Vagina (tissue), 2 donors: ENCODE data around the gene MYH4. TPM values are rescaled to one million over a fixed set of nuclear protein-coding genes. Genes with fewer than 3 reads are reported as not detected.

Experiments
- DNase-seq, 2 donors: peaks; one replicate each; pipeline ENCODE4 v3.0.0-alpha.2; 2017; ENCODE audit errors: extremely low spot score in 2 of 2
- H3K27ac ChIP-seq: fragments of 200-600 bp; sonication (generic); one replicate; pipeline ENCODE4 v1.5.1; 2019
- H3K27me3 ChIP-seq: fragments of 200-600 bp; sonication (generic); one replicate; pipeline ENCODE4 v1.5.1; 2019
- H3K36me3 ChIP-seq, 2 donors: fragments of 200-600 bp; sonication (generic); one replicate each; pipeline ENCODE4 v1.5.1; 2017 to 2019
- H3K4me1 ChIP-seq: fragments of 200-600 bp; sonication (generic); one replicate; pipeline ENCODE4 v1.5.1; 2019
- H3K4me3 ChIP-seq, 2 donors: fragments of 200-600 bp; sonication (generic); 1 replicate in 1 of 2; 2 replicates in 1 of 2; pipeline ENCODE4 v1.5.1; 2016 to 2019
- H3K9me3 ChIP-seq: fragments of 200-600 bp; sonication (generic); one replicate; pipeline ENCODE4 v1.5.1; 2019
- CTCF ChIP-seq, 3 experiments: fragments of 450-650 bp in 2 of 3; fragments of 200-600 bp in 1 of 3; sonication (generic) in 1 of 3; IDR thresholded peaks; one replicate each; pipeline ENCODE4 v1.5.1; 2017 to 2019; ENCODE audit warnings: antibody characterized with exemption in 3 of 3, mild to moderate bottlenecking in 2 of 3, moderate library complexity in 2 of 3
- POLR2A ChIP-seq, 2 donors: fragments of 450-650 bp; IDR thresholded peaks; one replicate each; pipeline ENCODE4 v1.6.1; 2017; ENCODE audit warnings: antibody characterized with exemption in 2 of 2, mild to moderate bottlenecking in 2 of 2, moderate library complexity in 2 of 2
- POLR2AphosphoS5 ChIP-seq, 2 donors: sonication (generic); formaldehyde crosslinking; IDR thresholded peaks; one replicate each; pipeline ENCODE4 v1.9.0; 2017; ENCODE audit warnings: antibody characterized with exemption in 2 of 2, mild to moderate bottlenecking in 2 of 2, low read depth in 1 of 2; ENCODE audit not compliant: insufficient read depth in 1 of 2
- intact Hi-C: fragments of 100-400 bp; cut with DNase I; formaldehyde crosslinking; loops from one replicate; pipeline ENCODE4 v1.15.1; 2023
- total RNA-seq: library from RNA; depleted of rRNA; stranded (reverse); fragments of >200 nt; gene quantifications from one replicate; pipeline ENCODE4 v1.2.3, GENCODE V29; 2016

MYH4 gene
- total RNA-seq, 1 donor from 2014 or later: not detected

- H3K4me1 ChIP-seq: no peaks in the 10 kb centered on the region
- no peak overlapping the region for H3K27ac ChIP-seq
- no peak overlapping the region for H3K4me3 ChIP-seq
- intact Hi-C loops: no loop called here
- H3K27me3 ChIP-seq: no peaks in the 10 kb centered on the region
- TF ChIP-seq POLR2A (IDR thresholded peaks at IDR 0.05): no peak
- no peak for TF ChIP-seq POLR2AphosphoS5 (IDR thresholded peaks at IDR 0.05; ENCODE audit: insufficient read depth in 1 of 2, low read depth in 1 of 2)
- no peak for DNase-seq
- H3K9me3 ChIP-seq: no peaks in the 10 kb centered on the region
- no peaks in the 10 kb centered on the region for H3K36me3 ChIP-seq
These were observed 44.1 kb upstream of the MYH4 start for GRCh38 chr17:10513299-10514067.

- Histone ChIP-seq H3K4me3 (no peak overlapping the region), H3K27me3 (no peaks in the 10 kb centered on the region), H3K36me3 (no peaks in the 10 kb centered on the region), H3K4me1 (no peaks in the 10 kb centered on the region), H3K9me3 (no peaks in the 10 kb centered on the region), H3K27ac (no peak overlapping the region)
- no peak for TF ChIP-seq POLR2AphosphoS5 (IDR thresholded peaks at IDR 0.05; ENCODE audit: insufficient read depth in 1 of 2, low read depth in 1 of 2)
- no peak for TF ChIP-seq CTCF (IDR thresholded peaks at IDR 0.05)
- TF ChIP-seq POLR2A (IDR thresholded peaks at IDR 0.05): no peak
- DNase-seq: no peak
- intact Hi-C loops: no loop called here
These were observed 43.5 kb upstream of the MYH4 start for GRCh38 chr17:10512856-10513255.

GRCh38 chr17:10499950-10500349 is 30.6 kb upstream of the MYH4 start:
- H3K27me3 ChIP-seq: no peaks in the 10 kb centered on the region
- no peaks in the 10 kb centered on the region for H3K4me1 ChIP-seq
- no peak overlapping the region for H3K4me3 ChIP-seq
- H3K9me3 ChIP-seq: no peaks in the 10 kb centered on the region
- no peaks in the 10 kb centered on the region for H3K36me3 ChIP-seq
- DNase-seq: no peak
- no peak overlapping the region for H3K27ac ChIP-seq
- no peak for TF ChIP-seq POLR2A (IDR thresholded peaks at IDR 0.05)
- no peak for TF ChIP-seq POLR2AphosphoS5 (IDR thresholded peaks at IDR 0.05; ENCODE audit: insufficient read depth in 1 of 2, low read depth in 1 of 2)
- no peak for TF ChIP-seq CTCF (IDR thresholded peaks at IDR 0.05)
- intact Hi-C loops: no loop called here

- intact Hi-C loops: no loop called here
- H3K36me3 ChIP-seq: no peaks in the 10 kb centered on the region
- no peak overlapping the region for H3K27ac ChIP-seq
- H3K4me3 ChIP-seq: no peak overlapping the region
- no peak for TF ChIP-seq POLR2A (IDR thresholded peaks at IDR 0.05)
- no peak for TF ChIP-seq POLR2AphosphoS5 (IDR thresholded peaks at IDR 0.05; ENCODE audit: insufficient read depth in 1 of 2, low read depth in 1 of 2)
- no peak for TF ChIP-seq CTCF (IDR thresholded peaks at IDR 0.05)
- peaks cover 8% of the 10 kb centered on the region for H3K9me3 ChIP-seq
- H3K4me1 ChIP-seq: no peaks in the 10 kb centered on the region
- DNase-seq: no peak
- no peaks in the 10 kb centered on the region for H3K27me3 ChIP-seq
These were observed 22.6 kb upstream of the MYH4 start for GRCh38 chr17:10492004-10492403.

- no peak overlapping the region for H3K27ac ChIP-seq
- TF ChIP-seq POLR2AphosphoS5 (IDR thresholded peaks at IDR 0.05; ENCODE audit: insufficient read depth in 1 of 2, low read depth in 1 of 2): no peak
- no peak for TF ChIP-seq POLR2A (IDR thresholded peaks at IDR 0.05)
- TF ChIP-seq CTCF (IDR thresholded peaks at IDR 0.05): no peak
- no peak overlapping the region for H3K4me3 ChIP-seq
- H3K4me1 ChIP-seq: no peaks in the 10 kb centered on the region
- DNase-seq: no peak
- H3K36me3 ChIP-seq: no peaks in the 10 kb centered on the region
- H3K27me3 ChIP-seq: no peaks in the 10 kb centered on the region
- peaks cover 5% of the 10 kb centered on the region for H3K9me3 ChIP-seq
- intact Hi-C loops: no loop called here
These were observed 12.9 kb upstream of the MYH4 start for GRCh38 chr17:10482252-10482651.
